ENCODE data around the gene CTIF. TPM values are rescaled to one million over a fixed set of nuclear protein-coding genes. Genes with fewer than 3 reads are reported as not detected.

Gene CTIF
- polyA plus RNA-seq, 3 donors = 0.38 to 8.7 (median 1.2) TPM

GRCh38 chr18:48535956-48536355 lies 2.9 kb upstream of the CTIF start:
- Mint-ChIP-seq H3K36me3 (no peaks in the 10 kb centered on the region), H3K27ac (no peak overlapping the region), H3K4me1 (peaks cover 7% of the 10 kb centered on the region), H3K4me3 (no peak overlapping the region), H3K9me3 (peaks cover 0 to 2% (median 0%) of the 10 kb centered on the region in 7 donors), H3K27me3 (ENCODE audit: low read depth in 3 of 3) (peaks cover 0 to 12% (median 2%) of the 10 kb centered on the region in 3 donors)
- Histone ChIP-seq H4K20me1 (ENCODE audit: insufficient read depth, low read length) (no peaks in the 10 kb centered on the region), H3K9me3 (replicated peaks in 1 of 2; ENCODE audit: control insufficient read depth in 1 of 2, insufficient read depth in 1 of 2, low read length in 2 of 2) (no peaks in the 10 kb centered on the region), H3K27ac (ENCODE audit: low read depth in 1 of 2, low read length in 2 of 2) (no peak overlapping the region), H3K27me3 (ENCODE audit: control insufficient read depth in 2 of 2, insufficient read depth in 2 of 2, low read length in 2 of 2) (peaks cover 0 to 4% of the 10 kb centered on the region in 2 donors), H3K4me1 (ENCODE audit: control insufficient read depth in 1 of 2, insufficient read depth in 2 of 2, low read length in 2 of 2) (peaks cover 15 to 23% of the 10 kb centered on the region in 2 donors), H3K9ac (ENCODE audit: insufficient read depth, low read length, poor library complexity, severe bottlenecking) (no peak overlapping the region), H3K36me3 (replicated peaks in 1 of 2; ENCODE audit: control insufficient read depth in 1 of 2, insufficient read depth in 2 of 2, low read length in 2 of 2) (no peaks in the 10 kb centered on the region), H3K4me3 (replicated peaks in 1 of 3; ENCODE audit: low read depth in 2 of 3, low read length in 3 of 3) (no peak overlapping the region), H2AFZ (ENCODE audit: insufficient read depth, low read depth, low read length, poor library complexity, severe bottlenecking) (no peak overlapping the region), H3K79me2 (ENCODE audit: insufficient read depth, low read length) (peaks cover 4% of the 10 kb centered on the region), H3K4me2 (replicated peaks; ENCODE audit: extremely low read depth, low read length, poor library complexity, severe bottlenecking) (no peak overlapping the region)
- DNase-seq = no peak
- 90% methylated on average over 2 of the region's 2 CpGs for WGBS (ENCODE audit: insufficient coverage)
- TF ChIP-seq CTCF (IDR thresholded peaks at IDR 0.05) = no peak
- intact Hi-C loops (cut with micrococcal nuclease) = no loop called here

GRCh38 chr18:48536516-48536915 lies 2.3 kb upstream of the CTIF start:
- Mint-ChIP-seq H3K27ac (no peak overlapping the region), H3K4me1 (peaks cover 10% of the 10 kb centered on the region), H3K36me3 (no peaks in the 10 kb centered on the region), H3K9me3 (peaks cover 0 to 2% (median 0%) of the 10 kb centered on the region in 7 donors), H3K27me3 (ENCODE audit: low read depth in 3 of 3) (peaks cover 0 to 12% (median 2%) of the 10 kb centered on the region in 3 donors), H3K4me3 (no peak overlapping the region)
- peaks cover 2% of the 10 kb centered on the region for H4K20me1 ChIP-seq (ENCODE audit: insufficient read depth, low read length)
- peaks cover 4% of the 10 kb centered on the region for H3K79me2 ChIP-seq (ENCODE audit: insufficient read depth, low read length)
- intact Hi-C loops (cut with micrococcal nuclease) = no loop called here
- H3K4me1 ChIP-seq (ENCODE audit: control insufficient read depth in 1 of 2, insufficient read depth in 2 of 2, low read length in 2 of 2) = peaks cover 18 to 28% of the 10 kb centered on the region in 2 donors
- no peak for TF ChIP-seq CTCF (IDR thresholded peaks at IDR 0.05)
- H3K4me3 ChIP-seq (replicated peaks in 1 of 3; ENCODE audit: low read depth in 2 of 3, low read length in 3 of 3) = no peak overlapping the region
- no peak overlapping the region for H3K4me2 ChIP-seq (replicated peaks; ENCODE audit: extremely low read depth, low read length, poor library complexity, severe bottlenecking)
- 95% methylated on average over 3 of the region's 6 CpGs for WGBS (ENCODE audit: insufficient coverage)
- no peaks in the 10 kb centered on the region for H3K36me3 ChIP-seq (replicated peaks in 1 of 2; ENCODE audit: control insufficient read depth in 1 of 2, insufficient read depth in 2 of 2, low read length in 2 of 2)
- no peak overlapping the region for H2AFZ ChIP-seq (ENCODE audit: insufficient read depth, low read depth, low read length, poor library complexity, severe bottlenecking)
- no peak overlapping the region for H3K9ac ChIP-seq (ENCODE audit: insufficient read depth, low read length, poor library complexity, severe bottlenecking)
- H3K27ac ChIP-seq (ENCODE audit: low read depth in 1 of 2, low read length in 2 of 2) = no peak overlapping the region
- no peaks in the 10 kb centered on the region for H3K9me3 ChIP-seq (replicated peaks in 1 of 2; ENCODE audit: control insufficient read depth in 1 of 2, insufficient read depth in 1 of 2, low read length in 2 of 2)
- DNase-seq = no peak
- H3K27me3 ChIP-seq (ENCODE audit: control insufficient read depth in 2 of 2, insufficient read depth in 2 of 2, low read length in 2 of 2) = peaks cover 0 to 4% of the 10 kb centered on the region in 2 donors
